GM12878 (cell line): Measurements from ENCODE around the gene EMP1.

Source experiments
- CHD1 ChIP-seq: IDR thresholded peaks from 2 replicates; pipeline ENCODE4 v1.6.1; 2012; ENCODE audit warnings: low read depth, low read length, improper control_type of control experiment
- PML ChIP-seq: IDR thresholded peaks from 2 replicates; pipeline ENCODE4 v1.6.1; 2012; ENCODE audit warnings: low read length, inconsistent platforms
- POLR2A ChIP-seq: IDR thresholded peaks from 2 replicates; pipeline ENCODE4 v1.6.1; 2011; ENCODE audit warnings: low read depth, mild to moderate bottlenecking, low read length
- RCOR1 ChIP-seq: conservative IDR thresholded peaks from 2 replicates; pipeline ENCODE4 v1.6.1; 2012; ENCODE audit warnings: low read depth, low read length, improper control_type of control experiment
- RELA ChIP-seq: fragments of 450-650 bp; IDR thresholded peaks from 2 replicates; pipeline ENCODE4 v1.8.0; 2014; ENCODE audit warnings: borderline replicate concordance; ENCODE audit not compliant: partially characterized antibody
- SMAD1 ChIP-seq: fragments of 450-650 bp; IDR thresholded peaks from 2 replicates; pipeline ENCODE4 v1.6.1; 2018; ENCODE audit warnings: mild to moderate bottlenecking, low read depth; ENCODE audit not compliant: partially characterized antibody
- SMAD5 ChIP-seq: IDR thresholded peaks from 2 replicates; pipeline ENCODE4 v1.6.1; 2016; ENCODE audit warnings: antibody characterized with exemption, low read depth
- STAT1 ChIP-seq: fragments of 450-650 bp; conservative IDR thresholded peaks from 2 replicates; pipeline ENCODE4 v1.6.1; 2014; ENCODE audit warnings: antibody characterized with exemption, mild to moderate bottlenecking
- TAF1 ChIP-seq: IDR thresholded peaks from 2 replicates; pipeline ENCODE4 v1.6.1; 2011; ENCODE audit warnings: mild to moderate bottlenecking, low read depth, low read length, borderline replicate concordance
- YY1 ChIP-seq: IDR thresholded peaks from 2 replicates; pipeline ENCODE4 v1.6.1; 2011; ENCODE audit warnings: low read depth, mild to moderate bottlenecking, low read length
- ZNF274 ChIP-seq: IDR thresholded peaks from one replicate; pipeline ENCODE4 v1.8.0; 2011; ENCODE audit not compliant: insufficient read length, insufficient read depth
- TF ChIP-seq, protein P1 (sequence below), 3 experiments: IDR thresholded peaks in 2 of 3; conservative IDR thresholded peaks in 1 of 3; 2 replicates each; pipeline ENCODE4 v1.5.1; 2011; ENCODE audit warnings: low read depth in 3 of 3, low read length in 3 of 3, mild to moderate bottlenecking in 3 of 3, control low read depth in 2 of 3, moderate library complexity in 2 of 3, inconsistent platforms in 1 of 3, mixed read lengths in 1 of 3; ENCODE audit not compliant: control insufficient read depth in 2 of 3, insufficient read depth in 1 of 3; ENCODE audit errors: extremely low read depth in 1 of 3
- TF ChIP-seq, protein P2 (sequence below): fragments of 450-650 bp; IDR thresholded peaks from 2 replicates; pipeline ENCODE4 v1.6.1; 2016; ENCODE audit warnings: mild to moderate bottlenecking

DNA sequence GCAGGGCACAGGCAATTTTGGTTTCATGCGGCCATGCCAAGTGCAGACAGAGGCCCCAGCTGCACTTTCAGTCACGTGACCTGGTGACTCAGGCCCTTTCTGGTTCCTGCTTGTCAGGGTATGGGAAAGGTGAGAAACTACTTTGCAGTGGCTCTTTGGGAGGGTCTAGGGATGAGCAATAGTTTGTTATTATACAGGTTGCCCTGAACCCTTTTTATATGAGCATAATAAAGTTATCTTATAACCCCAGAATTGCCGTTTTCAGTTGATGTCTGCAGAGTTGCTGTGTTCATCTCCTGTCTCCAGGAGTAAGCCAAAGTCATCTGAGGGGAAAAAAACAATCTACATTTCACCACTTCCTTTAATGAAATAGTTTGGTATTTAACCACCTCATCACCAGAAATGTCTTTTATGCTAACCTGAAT lies 30.9 kb upstream of the EMP1 start:
- TF ChIP-seq, protein P1, sequence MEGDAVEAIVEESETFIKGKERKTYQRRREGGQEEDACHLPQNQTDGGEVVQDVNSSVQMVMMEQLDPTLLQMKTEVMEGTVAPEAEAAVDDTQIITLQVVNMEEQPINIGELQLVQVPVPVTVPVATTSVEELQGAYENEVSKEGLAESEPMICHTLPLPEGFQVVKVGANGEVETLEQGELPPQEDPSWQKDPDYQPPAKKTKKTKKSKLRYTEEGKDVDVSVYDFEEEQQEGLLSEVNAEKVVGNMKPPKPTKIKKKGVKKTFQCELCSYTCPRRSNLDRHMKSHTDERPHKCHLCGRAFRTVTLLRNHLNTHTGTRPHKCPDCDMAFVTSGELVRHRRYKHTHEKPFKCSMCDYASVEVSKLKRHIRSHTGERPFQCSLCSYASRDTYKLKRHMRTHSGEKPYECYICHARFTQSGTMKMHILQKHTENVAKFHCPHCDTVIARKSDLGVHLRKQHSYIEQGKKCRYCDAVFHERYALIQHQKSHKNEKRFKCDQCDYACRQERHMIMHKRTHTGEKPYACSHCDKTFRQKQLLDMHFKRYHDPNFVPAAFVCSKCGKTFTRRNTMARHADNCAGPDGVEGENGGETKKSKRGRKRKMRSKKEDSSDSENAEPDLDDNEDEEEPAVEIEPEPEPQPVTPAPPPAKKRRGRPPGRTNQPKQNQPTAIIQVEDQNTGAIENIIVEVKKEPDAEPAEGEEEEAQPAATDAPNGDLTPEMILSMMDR (IDR thresholded peaks at IDR 0.05 in 2 of 3, conservative IDR thresholded peaks at IDR 0.05 in 1 of 3; ENCODE audit: control insufficient read depth in 2 of 3, extremely low read depth in 1 of 3, insufficient read depth in 1 of 3, low read depth in 3 of 3, low read length in 3 of 3): no peak
- no peak for TF ChIP-seq YY1
- no peak for TF ChIP-seq TAF1
- no peak for TF ChIP-seq RCOR1
- TF ChIP-seq SMAD5: no peak
- TF ChIP-seq POLR2A: no peak
- no peak for TF ChIP-seq CHD1
- no peak for TF ChIP-seq STAT1
- no peak for TF ChIP-seq PML
- no peak for TF ChIP-seq ZNF274
- no peak for TF ChIP-seq RELA
- TF ChIP-seq, protein P2, sequence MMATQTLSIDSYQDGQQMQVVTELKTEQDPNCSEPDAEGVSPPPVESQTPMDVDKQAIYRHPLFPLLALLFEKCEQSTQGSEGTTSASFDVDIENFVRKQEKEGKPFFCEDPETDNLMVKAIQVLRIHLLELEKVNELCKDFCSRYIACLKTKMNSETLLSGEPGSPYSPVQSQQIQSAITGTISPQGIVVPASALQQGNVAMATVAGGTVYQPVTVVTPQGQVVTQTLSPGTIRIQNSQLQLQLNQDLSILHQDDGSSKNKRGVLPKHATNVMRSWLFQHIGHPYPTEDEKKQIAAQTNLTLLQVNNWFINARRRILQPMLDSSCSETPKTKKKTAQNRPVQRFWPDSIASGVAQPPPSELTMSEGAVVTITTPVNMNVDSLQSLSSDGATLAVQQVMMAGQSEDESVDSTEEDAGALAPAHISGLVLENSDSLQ: no peak
- no peak for TF ChIP-seq SMAD1
